GM19467 (cell line): ENCODE results near the gene ZBTB9.

ENCODE experiments used
- ATAC-seq: cut with Tn5 transposase; IDR thresholded peaks from one replicate; pipeline ENCODE4 v1.9.1; 2021; ENCODE audit warnings: mild to moderate bottlenecking, moderate library complexity; ENCODE audit not compliant: unreplicated experiment

The ZBTB9 gene

GRCh38 chr6:33454009-33454946, at the start of gene ZBTB9:
Gene ZBTB9, plus strand, starts transcription at chr6:33454576. Its CDS starts 525 bp downstream, at chr6:33455101.
- ATAC-seq: peak; percentile 97

- no peak for ATAC-seq
These were observed 49.5 kb upstream of the ZBTB9 start for GRCh38 chr6:33404884-33405283.

- ATAC-seq: no peak
These were observed 48.9 kb upstream of the ZBTB9 start for GRCh38 chr6:33405386-33405940.

GRCh38 chr6:33406126-33406525, 48.2 kb upstream of the ZBTB9 start:
- no peak for ATAC-seq

GRCh38 chr6:33407132-33407718, 47.2 kb upstream of the ZBTB9 start:
- ATAC-seq: no peak

GRCh38 chr6:33410050-33410710, 44.2 kb upstream of the ZBTB9 start:
- peak; percentile 70 for ATAC-seq

- peak; percentile 27 for ATAC-seq
These were observed 43.4 kb upstream of the ZBTB9 start, which contains the start of gene PHF1 for GRCh38 chr6:33410711-33411631. Gene PHF1, plus strand, starts transcription at chr6:33411014. Its CDS starts 1,250 bp downstream, at chr6:33412264.

- no peak for ATAC-seq
These were observed 42.8 kb upstream of the ZBTB9 start for GRCh38 chr6:33411632-33412005.

GRCh38 chr6:33412140-33413009, 42.0 kb upstream of the ZBTB9 start:
- ATAC-seq: no peak

GRCh38 chr6:33413241-33414120, 40.9 kb upstream of the ZBTB9 start:
- no peak for ATAC-seq

- ATAC-seq: no peak
These were observed 39.6 kb upstream of the ZBTB9 start for GRCh38 chr6:33414592-33415271.

GRCh38 chr6:33415831-33416230, 38.5 kb upstream of the ZBTB9 start:
- no peak for ATAC-seq

- ATAC-seq: no peak
These were observed 37.8 kb upstream of the ZBTB9 start for GRCh38 chr6:33416386-33417127.

- ATAC-seq: no peak
These were observed 37.1 kb upstream of the ZBTB9 start for GRCh38 chr6:33417128-33417902.

GRCh38 chr6:33417903-33418689, 36.3 kb upstream of the ZBTB9 start, which contains the start of gene CUTA:
Gene CUTA, minus strand, starts transcription at chr6:33418107. Its CDS starts 107 bp downstream, at chr6:33418000.
- peak; percentile 75 for ATAC-seq
